Transverse colon (tissue), 4 donors: ENCODE measurements around the gene PRR5. TPM values are rescaled to one million over a fixed set of nuclear protein-coding genes. Genes with fewer than 3 reads are reported as not detected.
A peak's percentile ranks its signal among the peaks of the same experiment; 100 is the strongest.

Experiments used
- DNase-seq: peaks from one replicate; pipeline ENCODE4 v3.0.0-alpha.2; 2019
- H3K27ac ChIP-seq, 4 donors: fragments of 200-600 bp; sonication (generic); 2 replicates each; pipeline ENCODE4 v1.5.1; 2016 to 2018; ENCODE audit warnings: inconsistent platforms in 4 of 4
- H3K27me3 ChIP-seq: fragments of 200-600 bp; sonication (generic); 2 replicates; pipeline ENCODE4 v1.5.1; 2017; ENCODE audit warnings: inconsistent platforms
- H3K36me3 ChIP-seq, 4 donors: fragments of 200-600 bp; sonication (generic); 2 replicates each; pipeline ENCODE4 v1.5.1; 2017 to 2019; ENCODE audit warnings: inconsistent platforms in 4 of 4
- H3K4me1 ChIP-seq, 4 donors: fragments of 200-600 bp; sonication (generic); 2 replicates each; pipeline ENCODE4 v1.5.1; 2017 to 2020; ENCODE audit warnings: inconsistent platforms in 4 of 4
- H3K4me3 ChIP-seq, 4 donors: fragments of 200-600 bp; sonication (generic); 1 replicate in 1 of 4; 2 replicates in 3 of 4; pipeline versions ENCODE4 v1.5.1 to v1.6.1; 2017 to 2019; ENCODE audit warnings: inconsistent platforms in 4 of 4
- H3K9me3 ChIP-seq, 2 donors: fragments of 200-600 bp; sonication (generic); 2 replicates each; pipeline ENCODE4 v1.5.1; 2017 to 2019; ENCODE audit warnings: inconsistent platforms in 2 of 2
- EP300 ChIP-seq: sonication (generic); formaldehyde crosslinking; IDR thresholded peaks from one replicate; pipeline ENCODE4 v1.6.1; 2017; ENCODE audit warnings: antibody characterized with exemption, low read depth
- POLR2A ChIP-seq: fragments of 450-650 bp; IDR thresholded peaks from one replicate; pipeline ENCODE4 v1.6.1; 2016; ENCODE audit warnings: antibody characterized with exemption, mild to moderate bottlenecking, moderate library complexity
- POLR2AphosphoS5 ChIP-seq, 3 donors: sonication (generic); formaldehyde crosslinking; IDR thresholded peaks; one replicate each; pipeline ENCODE4 v1.6.1; 2016; ENCODE audit warnings: antibody characterized with exemption in 3 of 3
- WGBS, 2 donors: methylation state at CpG; one replicate each; pipeline ENCODE4 v1.1.5; 2018; ENCODE audit warnings: low coverage in 1 of 2; 5-methylcytosine and 5-hydroxymethylcytosine counted together
- in situ Hi-C, 4 donors: fragments of 200-750 bp; cut with MboI; loops; one replicate each; pipeline versions ENCODE4 v1.15.0 to v1.15.1; 2017; ENCODE audit warnings: low sequenced_read_pairs in 3 of 4, low pct_ligation_motif_present in 1 of 4, low pct_unique_long_range_greater_than_20kb in 1 of 4
- intact Hi-C: fragments of 100-400 bp; cut with DNase I; formaldehyde crosslinking; loops from one replicate; pipeline ENCODE4 v1.15.1; 2023; ENCODE audit warnings: low total_unique reads
- total RNA-seq, 4 donors: library from RNA; depleted of rRNA; stranded (reverse); fragments of >200 nt; gene quantifications; one replicate each; pipeline ENCODE4 v1.1.0, GENCODE V29; 2016
- TF ChIP-seq, protein P1 (sequence below), 5 experiments: fragments of 200-600 bp in 3 of 5; fragments of 450-650 bp in 2 of 5; sonication (generic) in 3 of 5; IDR thresholded peaks; 1 replicate in 2 of 5; 2 replicates in 3 of 5; pipeline ENCODE4 v1.5.1; 2016 to 2017; ENCODE audit warnings: antibody characterized with exemption in 5 of 5, inconsistent platforms in 3 of 5, mild to moderate bottlenecking in 2 of 5, moderate library complexity in 1 of 5

PRR5 gene
- total RNA-seq, 4 donors from 2014 or later = 17.7 to 68.3 (median 22.2) TPM

DNA sequence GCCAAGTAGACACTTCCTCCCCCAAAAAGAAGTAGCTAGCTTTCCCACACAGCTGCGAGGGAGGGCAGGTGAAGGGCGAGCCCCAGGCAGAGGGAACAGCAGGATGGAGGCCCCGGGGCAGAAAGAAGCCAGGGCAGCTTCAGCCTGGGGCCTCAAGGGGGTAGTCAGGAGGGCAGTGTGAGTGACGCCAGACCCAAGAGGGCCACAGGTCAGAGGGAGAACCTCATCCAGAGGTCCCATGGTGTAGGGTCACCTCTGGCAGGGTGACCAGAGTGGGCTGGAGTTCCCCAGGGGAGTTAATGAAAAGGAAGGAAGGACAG is 9.2 kb downstream of the PRR5 start:
- intact Hi-C loops = no loop called here
- H3K36me3 ChIP-seq = no peaks in the 10 kb centered on the region
- peak overlapping the region; percentile 72 to 80 (median 75) for H3K27ac ChIP-seq

DNA sequence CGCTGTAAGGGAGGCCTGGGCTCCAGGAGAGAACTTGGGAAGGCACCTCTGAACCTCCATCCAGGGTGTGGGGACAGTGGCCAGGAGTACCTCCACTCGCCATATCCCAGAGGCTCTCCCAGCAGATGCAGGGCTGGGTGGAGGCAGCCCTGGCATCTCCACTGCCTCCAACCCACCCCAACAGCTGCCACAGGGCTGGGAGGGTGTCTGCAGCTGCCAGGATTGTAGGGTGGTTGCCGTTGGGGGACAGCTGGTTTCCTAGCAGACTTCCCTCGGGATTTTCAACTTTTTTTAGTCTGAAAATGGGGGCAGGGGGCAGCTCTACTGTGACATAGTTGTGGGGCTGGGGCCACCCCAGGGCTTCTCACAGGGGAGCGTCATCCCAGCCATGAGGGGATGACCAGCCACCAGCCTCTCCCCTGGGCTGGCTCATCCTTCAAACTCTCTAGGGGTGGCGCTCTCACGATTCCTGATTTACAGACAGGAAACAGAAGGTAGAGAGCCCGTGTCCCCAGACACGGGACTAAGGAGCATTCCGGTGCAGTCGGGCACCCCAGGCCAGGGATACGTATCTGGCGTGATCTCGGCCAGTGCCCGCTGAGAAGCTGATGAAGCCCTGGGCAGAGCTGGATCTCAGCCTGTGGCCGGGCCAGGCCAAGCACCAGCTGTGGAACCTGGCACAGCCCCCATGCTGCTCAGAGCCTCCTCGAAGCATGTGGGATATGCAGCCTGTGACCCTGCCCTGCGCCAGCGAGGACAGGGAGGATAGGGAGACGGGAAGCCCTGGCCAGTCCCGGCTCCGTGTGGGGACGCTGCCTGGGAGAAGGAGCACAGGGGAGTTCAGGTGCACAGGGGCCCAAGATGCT is 9.9 kb downstream of the PRR5 start:
- WGBS, 2 donors = 66% methylated on average over 22 of the region's 23 CpGs; no CpG with 5 or more reads in 1 of the 2 donors

More for the DNA sequence above, 9.2 kb downstream of the PRR5 start:
- 0 to 42% methylated on average over 1 to 4 of the region's 4 CpGs for WGBS, 2 donors
- Histone ChIP-seq H3K4me3 (no peak overlapping the region), H3K4me1 (peaks cover 17 to 51% (median 38%) of the 10 kb centered on the region in 4 donors), H3K9me3 (no peaks in the 10 kb centered on the region), H3K27me3 (no peaks in the 10 kb centered on the region)
- no peak for TF ChIP-seq POLR2A
- TF ChIP-seq, protein P1, sequence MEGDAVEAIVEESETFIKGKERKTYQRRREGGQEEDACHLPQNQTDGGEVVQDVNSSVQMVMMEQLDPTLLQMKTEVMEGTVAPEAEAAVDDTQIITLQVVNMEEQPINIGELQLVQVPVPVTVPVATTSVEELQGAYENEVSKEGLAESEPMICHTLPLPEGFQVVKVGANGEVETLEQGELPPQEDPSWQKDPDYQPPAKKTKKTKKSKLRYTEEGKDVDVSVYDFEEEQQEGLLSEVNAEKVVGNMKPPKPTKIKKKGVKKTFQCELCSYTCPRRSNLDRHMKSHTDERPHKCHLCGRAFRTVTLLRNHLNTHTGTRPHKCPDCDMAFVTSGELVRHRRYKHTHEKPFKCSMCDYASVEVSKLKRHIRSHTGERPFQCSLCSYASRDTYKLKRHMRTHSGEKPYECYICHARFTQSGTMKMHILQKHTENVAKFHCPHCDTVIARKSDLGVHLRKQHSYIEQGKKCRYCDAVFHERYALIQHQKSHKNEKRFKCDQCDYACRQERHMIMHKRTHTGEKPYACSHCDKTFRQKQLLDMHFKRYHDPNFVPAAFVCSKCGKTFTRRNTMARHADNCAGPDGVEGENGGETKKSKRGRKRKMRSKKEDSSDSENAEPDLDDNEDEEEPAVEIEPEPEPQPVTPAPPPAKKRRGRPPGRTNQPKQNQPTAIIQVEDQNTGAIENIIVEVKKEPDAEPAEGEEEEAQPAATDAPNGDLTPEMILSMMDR (IDR thresholded peaks at IDR 0.05) = no peak
- TF ChIP-seq EP300 = no peak
- no peak for TF ChIP-seq POLR2AphosphoS5 (IDR thresholded peaks at IDR 0.05)
- DNase-seq = no peak
- in situ Hi-C loops = no loop called here

DNA sequence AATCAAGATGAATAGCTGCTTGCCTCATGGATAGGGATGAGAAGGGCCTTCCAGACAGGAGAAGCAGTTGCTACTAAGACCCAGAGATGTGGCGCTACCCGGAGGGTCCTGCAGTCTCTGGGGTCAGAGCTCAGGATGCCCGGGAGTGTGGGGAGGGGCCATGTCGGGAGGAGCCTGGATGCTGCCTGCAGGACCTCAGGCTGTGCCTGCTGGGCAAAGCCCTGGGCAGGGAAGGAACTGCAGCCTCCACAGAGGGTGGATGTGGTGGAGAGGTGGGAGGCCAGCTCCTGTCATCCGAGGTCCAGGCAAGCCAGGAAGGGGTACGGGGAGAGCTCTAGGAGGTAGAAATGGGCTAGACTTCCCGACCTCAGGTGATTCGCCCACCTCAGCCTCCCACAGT is 11.0 kb downstream of the PRR5 start:
- in situ Hi-C loops = no loop called here
- Histone ChIP-seq H3K4me1 (peaks cover 17 to 44% (median 35%) of the 10 kb centered on the region in 4 donors), H3K27ac (no peak overlapping the region), H3K9me3 (no peaks in the 10 kb centered on the region), H3K4me3 (no peak overlapping the region), H3K36me3 (no peaks in the 10 kb centered on the region), H3K27me3 (no peaks in the 10 kb centered on the region)
- intact Hi-C loops = no loop called here
- TF ChIP-seq, protein P1 (IDR thresholded peaks at IDR 0.05) = no peak
- TF ChIP-seq POLR2A (no peak), EP300 (no peak), POLR2AphosphoS5 (IDR thresholded peaks at IDR 0.05) (no peak)
- DNase-seq = no peak
- WGBS, 2 donors = 84% methylated on average over 8 of the region's 8 CpGs; no CpG with 5 or more reads in 1 of the 2 donors

More for the DNA sequence above, 9.9 kb downstream of the PRR5 start:
- in situ Hi-C loops = no loop called here
- H3K4me1 ChIP-seq = peaks cover 17 to 49% (median 38%) of the 10 kb centered on the region in 4 donors
- no peaks in the 10 kb centered on the region for H3K9me3 ChIP-seq
- H3K27me3 ChIP-seq = no peaks in the 10 kb centered on the region
- DNase-seq = no peak
- intact Hi-C loops = no loop called here
- TF ChIP-seq EP300 = no peak
- no peaks in the 10 kb centered on the region for H3K36me3 ChIP-seq
- H3K4me3 ChIP-seq = no peak overlapping the region
- peak overlapping the region; percentile 72 to 80 (median 75) for H3K27ac ChIP-seq

DNA sequence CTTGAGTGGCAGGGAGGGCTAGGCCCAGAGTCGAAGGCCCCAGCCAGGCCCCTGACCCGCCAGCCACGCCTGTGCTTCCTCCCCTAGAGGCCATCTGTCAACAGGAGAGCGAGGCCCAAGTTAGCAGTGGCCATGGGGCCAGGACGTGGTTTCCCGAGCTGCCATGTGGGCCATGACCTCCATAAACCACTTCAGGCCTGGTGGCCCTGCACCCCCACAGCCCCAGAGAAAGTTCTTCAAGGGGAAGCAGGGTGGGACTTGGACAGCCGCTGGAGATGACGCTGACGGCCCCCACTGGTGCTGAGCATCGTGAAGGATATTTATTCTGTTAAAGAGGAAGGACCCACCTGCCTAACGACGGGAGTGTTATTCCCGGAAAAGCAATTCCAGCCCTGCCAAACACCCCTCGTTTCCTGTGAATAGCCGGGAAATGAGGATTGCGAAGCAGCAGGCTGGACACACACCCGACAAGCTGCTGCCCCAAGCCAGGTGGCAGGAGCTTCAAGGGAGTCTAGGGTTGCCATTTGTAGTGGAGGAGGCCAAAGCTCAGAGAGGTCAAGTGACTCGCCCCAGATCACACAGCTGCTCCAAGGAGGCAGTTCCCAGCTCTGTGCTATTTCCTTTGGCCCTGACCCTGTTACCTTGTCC is 12.8 kb downstream of the PRR5 start:
- Histone ChIP-seq H3K4me3 (no peak overlapping the region), H3K36me3 (no peaks in the 10 kb centered on the region), H3K4me1 (peaks cover 17 to 46% (median 31%) of the 10 kb centered on the region in 4 donors), H3K9me3 (no peaks in the 10 kb centered on the region), H3K27ac (no peak overlapping the region), H3K27me3 (no peaks in the 10 kb centered on the region)
- in situ Hi-C loops (no loop called here), intact Hi-C loops (no loop called here)
- WGBS, 2 donors = 34 to 68% methylated on average over 11 to 18 of the region's 18 CpGs
- no peak for DNase-seq
- TF ChIP-seq EP300 (no peak), POLR2AphosphoS5 (IDR thresholded peaks at IDR 0.05) (no peak), POLR2A (no peak)
- TF ChIP-seq, protein P1 (IDR thresholded peaks at IDR 0.05) = no peak
